IMR-90 (cell line): ENCODE data around the gene IP6K1. TPM values are rescaled to one million over a fixed set of nuclear protein-coding genes. Genes with fewer than 3 reads are reported as not detected.
A peak's percentile ranks its signal among the peaks of the same experiment; 100 is the strongest.

Source experiments
- ATAC-seq: fragments of 200-7000 bp; cut with Tn5 transposase; 2 replicates; pipeline ENCODE4 v1.9.1; 2020; ENCODE audit warnings: low read depth, mild to moderate bottlenecking, moderate library complexity
- BruUV-seq: library from RNA; stranded (reverse); fragments of 400-500 nt; replicated peaks from 2 replicates; lab custom pipeline; 2021; lab: Mats Ljungman, UMichigan
- CTCF ChIA-PET: fragments of 300-600 bp; formaldehyde crosslinking; extraction: SDS; loops from one replicate; lab custom pipeline; 2021; ENCODE audit warnings: antibody characterized with exemption; lab: Yijun Ruan, JAX
- POLR2A ChIA-PET: fragments of 300-600 bp; sonication (Branson Sonifier 250); formaldehyde crosslinking; loops from one replicate; lab custom pipeline; 2022; ENCODE audit warnings: antibody characterized with exemption; ENCODE audit not compliant: unreplicated experiment; lab: Charles Lee
- DNase-seq: peaks from one replicate; pipeline ENCODE4 v3.0.0; 2013
- H2AFZ ChIP-seq: replicated peaks from 2 replicates; pipeline ENCODE3; 2013; ENCODE audit warnings: low read length, mild to moderate bottlenecking; ENCODE audit not compliant: poor library complexity
- H2AK5ac ChIP-seq: 2 replicates; pipeline ENCODE4 v1.6.1; 2013; ENCODE audit warnings: low read depth, low read length, inconsistent platforms
- H2AK9ac ChIP-seq: replicated peaks from 2 replicates; pipeline ENCODE3; 2013; ENCODE audit warnings: mild to moderate bottlenecking, low read depth, low read length, moderate library complexity; ENCODE audit not compliant: poor library complexity
- H2BK120ac ChIP-seq: 2 replicates; pipeline ENCODE4 v1.6.1; 2013; ENCODE audit warnings: low read depth, low read length, inconsistent platforms
- H2BK15ac ChIP-seq: 3 replicates; pipeline ENCODE4 v1.6.1; 2013; ENCODE audit warnings: low read depth, low read length, inconsistent platforms
- H2BK20ac ChIP-seq: 2 replicates; pipeline ENCODE4 v1.6.1; 2013; ENCODE audit warnings: low read depth, mild to moderate bottlenecking, inconsistent platforms, low read length, moderate library complexity
- H2BK5ac ChIP-seq: 2 replicates; pipeline ENCODE4 v1.6.1; 2013; ENCODE audit warnings: mild to moderate bottlenecking, low read depth, low read length, inconsistent platforms; ENCODE audit not compliant: poor library complexity, severe bottlenecking
- H3K14ac ChIP-seq: replicated peaks from 2 replicates; pipeline ENCODE4 v1.6.1; 2013; ENCODE audit warnings: low read depth, low read length, inconsistent platforms
- H3K18ac ChIP-seq: 2 replicates; pipeline ENCODE4 v1.6.1; 2013; ENCODE audit warnings: low read depth, low read length, control low read depth
- H3K23ac ChIP-seq: 2 replicates; pipeline ENCODE4 v1.6.1; 2013; ENCODE audit warnings: low read depth, low read length, inconsistent platforms
- H3K27ac ChIP-seq: 2 replicates; pipeline ENCODE4 v1.5.1; 2013; ENCODE audit warnings: mild to moderate bottlenecking, control low read depth, low read length; ENCODE audit not compliant: insufficient read depth
- H3K27me3 ChIP-seq: 2 replicates; pipeline ENCODE4 v1.6.1; 2013; ENCODE audit warnings: low read length; ENCODE audit not compliant: control insufficient read depth, insufficient read depth
- H3K36me3 ChIP-seq: 2 replicates; pipeline ENCODE4 v1.6.1; 2013; ENCODE audit warnings: low read length, mixed read lengths; ENCODE audit not compliant: control insufficient read depth, insufficient read depth
- H3K4ac ChIP-seq: 2 replicates; pipeline ENCODE4 v1.6.1; 2013; ENCODE audit warnings: low read depth, low read length, inconsistent platforms
- H3K4me1 ChIP-seq: 2 replicates; pipeline ENCODE4 v1.6.1; 2013; ENCODE audit warnings: low read length, mixed read lengths; ENCODE audit not compliant: control insufficient read depth, insufficient read depth
- H3K4me2 ChIP-seq: 2 replicates; pipeline ENCODE4 v1.6.1; 2013; ENCODE audit warnings: low read depth, mild to moderate bottlenecking, control low read depth, low read length, moderate library complexity
- H3K4me3 ChIP-seq: 2 replicates; pipeline ENCODE4 v1.5.1; 2013; ENCODE audit warnings: low read depth, mild to moderate bottlenecking, control low read depth, low read length, moderate library complexity; ENCODE audit not compliant: insufficient read depth
- H3K56ac ChIP-seq: 2 replicates; pipeline ENCODE4 v1.6.1; 2013; ENCODE audit warnings: low read length, inconsistent platforms; ENCODE audit not compliant: insufficient read depth; ENCODE audit errors: extremely low read depth
- H3K79me1 ChIP-seq, 2 experiments: 2 replicates each; pipeline ENCODE4 v1.6.1; 2013; ENCODE audit warnings: low read length in 2 of 2, inconsistent platforms in 1 of 2, low read depth in 1 of 2
- H3K9ac ChIP-seq: 2 replicates; pipeline ENCODE4 v1.6.1; 2013; ENCODE audit warnings: low read depth, low read length, control low read depth
- H3K9me1 ChIP-seq: 2 replicates; pipeline ENCODE4 v1.6.1; 2013; ENCODE audit warnings: low read length, inconsistent platforms; ENCODE audit not compliant: insufficient read depth
- H3K9me3 ChIP-seq: 2 replicates; pipeline ENCODE4 v1.6.1; 2013; ENCODE audit warnings: low read length; ENCODE audit not compliant: control insufficient read depth, insufficient read depth
- H4K20me1 ChIP-seq: 2 replicates; pipeline ENCODE4 v1.6.1; 2013; ENCODE audit warnings: low read length, inconsistent platforms; ENCODE audit not compliant: insufficient read depth
- H4K5ac ChIP-seq: 2 replicates; pipeline ENCODE4 v1.6.1; 2013; ENCODE audit warnings: mild to moderate bottlenecking, low read depth, low read length, control low read depth
- H4K8ac ChIP-seq, 2 experiments: 2 replicates each; pipeline ENCODE4 v1.6.1; 2013; ENCODE audit warnings: low read depth in 2 of 2, low read length in 2 of 2, control low read depth in 1 of 2, inconsistent platforms in 1 of 2
- H4K91ac ChIP-seq: 2 replicates; pipeline ENCODE4 v1.6.1; 2013; ENCODE audit warnings: low read depth, low read length, inconsistent platforms; ENCODE audit not compliant: insufficient read depth
- MAFK ChIP-seq: IDR thresholded peaks from 2 replicates; pipeline ENCODE4 v1.6.1; 2012; ENCODE audit warnings: low read depth, low read length, improper control_type of control experiment
- NFE2L2 ChIP-seq: fragments of 150-350 bp; IDR thresholded peaks from 2 replicates; pipeline ENCODE4 v1.6.1; 2016; ENCODE audit warnings: low read depth, mild to moderate bottlenecking, low read length
- RFX5 ChIP-seq: IDR thresholded peaks from 2 replicates; pipeline ENCODE4 v1.8.0; 2012; ENCODE audit warnings: low read depth, mild to moderate bottlenecking, low read length, moderate library complexity
- WGBS, 2 experiments: methylation state at CpG; one replicate each; pipeline versions ENCODE4 v1.1.5 to v1.1.7; 2013; ENCODE audit warnings: missing lambda C conversion rate in 2 of 2; ENCODE audit not compliant: insufficient read length in 1 of 2; ENCODE audit errors: extremely low coverage in 2 of 2; 5-methylcytosine and 5-hydroxymethylcytosine counted together
- dilution Hi-C: fragments of 300-500 bp; cut with HindIII; formaldehyde crosslinking; loops from one replicate; pipeline ENCODE4 v1.14.3; 2018; ENCODE audit warnings: low sequenced_read_pairs; ENCODE audit not compliant: unreplicated experiment
- in situ Hi-C: fragments of 300-500 bp; cut with MboI; formaldehyde crosslinking; loops from 3 replicates; pipeline ENCODE4 v1.14.3; 2019; ENCODE audit warnings: low sequenced_read_pairs, inconsistent platforms, mixed read lengths
- intact Hi-C: fragments of 100-400 bp; cut with micrococcal nuclease; formaldehyde crosslinking; loops from 2 replicates; pipeline ENCODE4 v1.10.0; 2022
- polyA plus RNA-seq, 3 experiments: library from polyadenylated mRNA; depleted of rRNA; stranded (reverse); fragments of >200 nt; gene quantifications; 2 replicates each; pipeline ENCODE4 v1.2.3, GENCODE V29; 2012; ENCODE audit warnings: low replicate concordance in 1 of 3
- total RNA-seq: library from RNA; depleted of rRNA; stranded (reverse); fragments of >200 nt; gene quantifications from 2 replicates; pipeline ENCODE4 v1.2.3, GENCODE V29; 2012

The IP6K1 gene
- total and polyA plus RNA-seq, 2 of the 4 experiments (the other 2 are of a cell fraction), result 28.3 to 28.7 TPM

- ATAC-seq, result no peak
- H2AFZ ChIP-seq, result peak overlapping the region; percentile 15
- H4K8ac ChIP-seq, result no peak overlapping the region
- POLR2A ChIA-PET, result interaction anchor here (0.7 kb wide), 1 partner anchor 18 kb away, joined by 8 read pairs; no protein-coding TSS in a partner anchor
- H3K9me3 ChIP-seq, result no peaks in the 10 kb centered on the region
- peak overlapping the region; percentile 15 for H2AK9ac ChIP-seq
- no peak overlapping the region for H2BK20ac ChIP-seq
- CTCF ChIA-PET, result no interaction called here
- no peak overlapping the region for H3K23ac ChIP-seq
- intact Hi-C loops (no loop called here), in situ Hi-C loops (no loop called here), dilution Hi-C loops (no loop called here)
- H4K20me1 ChIP-seq, result peaks cover 19% of the 10 kb centered on the region
- peaks cover 26 to 66% of the 10 kb centered on the region in 2 experiments for H3K79me1 ChIP-seq
- DNase-seq, result no peak
- H4K91ac ChIP-seq, result no peak overlapping the region
- no peak overlapping the region for H3K9ac ChIP-seq
- H3K4me1 ChIP-seq, result no peaks in the 10 kb centered on the region
- no TSS peak for BruUV-seq
- no peak overlapping the region for H2AK5ac ChIP-seq
- H3K4me2 ChIP-seq, result no peak overlapping the region
- 100% methylated on average over 2 of the region's 11 CpGs; no CpG with 5 or more reads in 1 of the 2 experiments for WGBS, 2 experiments
- no peak overlapping the region for H3K14ac ChIP-seq
- H3K27ac ChIP-seq, result no peak overlapping the region
- peaks cover 17% of the 10 kb centered on the region for H3K9me1 ChIP-seq
- no peak overlapping the region for H2BK5ac ChIP-seq
- no peak overlapping the region for H3K18ac ChIP-seq
- H3K27me3 ChIP-seq, result no peaks in the 10 kb centered on the region
- H3K4me3 ChIP-seq, result no peak overlapping the region
- H2BK120ac ChIP-seq, result no peak overlapping the region
- H3K4ac ChIP-seq, result no peak overlapping the region
- H4K5ac ChIP-seq, result no peak overlapping the region
- H3K36me3 ChIP-seq, result peaks cover 37% of the 10 kb centered on the region
- H2BK15ac ChIP-seq, result no peak overlapping the region
- H3K56ac ChIP-seq, result no peak overlapping the region
- TF ChIP-seq MAFK (no peak), RFX5 (no peak), NFE2L2 (no peak)
Measured at GRCh38 chr3:49738067-49738713, 48.2 kb downstream of the IP6K1 start.
